Measurements from ENCODE around the gene MYLIP.

MYLIP gene

GRCh38 chr6:16196260-16196983 is 67.5 kb downstream of the MYLIP start:
- Histone ChIP-seq H3K27ac (ENCODE audit: low read depth, low read length) (no peak overlapping the region), H3K36me3 (ENCODE audit: control insufficient read depth in 5 of 5, insufficient read depth in 5 of 5, low read length in 5 of 5) (no peaks in the 10 kb centered on the region), H3K27me3 (ENCODE audit: control insufficient read depth in 5 of 5, insufficient read depth in 4 of 5, low read length in 5 of 5) (peaks cover 0 to 5% (median 0%) of the 10 kb centered on the region in 5 donors), H3K9ac (ENCODE audit: low read length in 5 of 5) (no peak overlapping the region), H3K4me3 (ENCODE audit: low read depth in 1 of 5, low read length in 5 of 5) (no peak overlapping the region), H3K4me1 (ENCODE audit: control insufficient read depth in 5 of 5, insufficient read depth in 5 of 5, low read length in 5 of 5) (peaks cover 0 to 15% (median 13%) of the 10 kb centered on the region in 5 donors), H3K9me3 (ENCODE audit: control insufficient read depth in 5 of 5, low read length in 5 of 5) (no peaks in the 10 kb centered on the region)

DNA sequence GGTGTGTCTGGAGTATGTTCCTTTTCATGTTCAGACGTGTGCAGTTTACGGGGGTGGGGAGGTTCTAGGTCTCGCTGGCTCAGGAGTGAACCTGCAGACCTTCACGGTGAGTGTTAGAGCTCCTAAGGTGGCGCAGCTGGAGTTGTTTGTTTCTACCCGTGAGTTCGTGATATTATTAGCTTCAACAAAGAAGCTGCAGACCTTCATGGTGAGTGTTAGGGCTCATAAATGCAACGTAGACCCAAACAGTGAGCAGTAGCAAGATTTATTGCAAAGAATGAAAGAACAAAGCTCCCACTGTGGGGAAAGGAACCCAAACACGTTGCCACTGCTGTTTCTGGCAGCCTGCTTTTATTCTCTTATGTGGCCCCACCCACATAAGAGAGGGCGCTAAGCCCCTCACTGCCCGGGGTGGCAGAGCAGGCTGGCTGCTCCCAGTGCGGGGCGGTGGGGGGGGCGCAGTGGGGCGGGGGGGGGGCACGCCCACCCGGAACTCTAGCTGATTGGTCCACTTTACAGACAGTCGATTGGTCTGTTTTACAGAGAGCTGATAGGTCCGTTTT is 68.2 kb downstream of the MYLIP start:
- Histone ChIP-seq H3K36me3 (ENCODE audit: control insufficient read depth in 5 of 5, insufficient read depth in 5 of 5, low read length in 5 of 5) (no peaks in the 10 kb centered on the region), H3K9ac (ENCODE audit: low read length in 5 of 5) (no peak overlapping the region), H3K4me1 (ENCODE audit: control insufficient read depth in 5 of 5, insufficient read depth in 5 of 5, low read length in 5 of 5) (peaks cover 0 to 15% (median 13%) of the 10 kb centered on the region in 5 donors), H3K27ac (ENCODE audit: low read depth, low read length) (no peak overlapping the region), H3K9me3 (ENCODE audit: control insufficient read depth in 5 of 5, low read length in 5 of 5) (no peaks in the 10 kb centered on the region), H3K4me3 (ENCODE audit: low read depth in 1 of 5, low read length in 5 of 5) (no peak overlapping the region), H3K27me3 (ENCODE audit: control insufficient read depth in 5 of 5, insufficient read depth in 4 of 5, low read length in 5 of 5) (peaks cover 0 to 5% (median 0%) of the 10 kb centered on the region in 5 donors)

All from subcutaneous abdominal adipose tissue (tissue), 5 donors.